ENCODE measurements around the gene C1orf74.
A peak's percentile ranks its signal among the peaks of the same experiment; 100 is the strongest.
"Not testable (repeated sequence)": the region's sequence is repeated elsewhere in the genome, so short reads cannot be mapped to it uniquely, and the experiment has no call there.

The C1orf74 gene

DNA sequence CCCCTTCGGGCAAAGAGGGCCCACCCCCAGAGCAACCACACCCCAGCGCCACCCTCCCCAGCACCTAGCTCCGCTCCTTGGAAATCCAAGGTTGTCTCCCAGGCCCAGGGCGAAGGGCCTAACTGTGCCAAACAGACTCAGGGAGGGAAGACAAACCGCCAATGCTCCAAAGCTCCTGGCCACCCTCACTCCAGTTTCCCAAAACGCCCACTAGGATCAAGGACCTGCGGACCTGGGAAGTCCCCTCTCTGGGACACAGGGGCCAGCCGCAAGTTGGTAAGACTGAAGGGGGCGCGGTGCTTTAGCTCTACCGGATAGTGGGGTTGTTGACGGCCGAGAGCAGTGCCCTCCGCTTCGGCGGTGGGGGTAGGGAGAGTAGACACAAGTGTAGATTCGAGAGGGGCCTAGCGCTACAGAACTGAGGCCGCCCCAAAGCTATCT, 21.0 kb upstream of the C1orf74 start:
- no peak for DNase-seq (ENCODE audit: low spot score)

DNA sequence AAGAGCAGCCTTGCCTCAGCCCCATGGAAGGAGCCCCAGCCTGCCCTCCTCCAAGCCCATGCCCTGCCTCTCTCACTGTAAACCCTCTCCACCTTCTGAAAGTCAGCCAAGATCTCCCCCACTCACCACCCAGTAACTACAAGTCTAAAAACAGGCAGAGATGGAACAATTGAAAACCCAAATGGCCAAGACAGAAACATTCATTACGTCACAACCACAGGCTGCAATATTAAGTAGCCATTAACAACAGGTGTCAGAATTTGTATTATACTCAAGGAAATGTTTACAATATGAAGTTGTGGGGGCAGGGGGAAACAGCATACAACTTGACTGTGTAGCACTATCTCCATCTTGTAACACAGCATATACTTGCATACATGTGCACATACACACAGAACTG, 19.2 kb upstream of the C1orf74 start:
- DNase-seq (ENCODE audit: low spot score), result no peak

GRCh38 chr1:209802780-209803152, 18.4 kb upstream of the C1orf74 start:
- DNase-seq (ENCODE audit: low spot score), result no peak

- no peak for DNase-seq (ENCODE audit: low spot score)
These were observed 17.9 kb upstream of the C1orf74 start for GRCh38 chr1:209802117-209802779.

- no peak for DNase-seq (ENCODE audit: low spot score)
These were observed 16.9 kb upstream of the C1orf74 start for GRCh38 chr1:209800984-209801834.

GRCh38 chr1:209797978-209798639, 13.8 kb upstream of the C1orf74 start:
- no peak for DNase-seq (ENCODE audit: low spot score)

- not testable (repeated sequence) for DNase-seq (ENCODE audit: low spot score)
These were observed 9.4 kb upstream of the C1orf74 start for GRCh38 chr1:209793711-209794110.

DNA sequence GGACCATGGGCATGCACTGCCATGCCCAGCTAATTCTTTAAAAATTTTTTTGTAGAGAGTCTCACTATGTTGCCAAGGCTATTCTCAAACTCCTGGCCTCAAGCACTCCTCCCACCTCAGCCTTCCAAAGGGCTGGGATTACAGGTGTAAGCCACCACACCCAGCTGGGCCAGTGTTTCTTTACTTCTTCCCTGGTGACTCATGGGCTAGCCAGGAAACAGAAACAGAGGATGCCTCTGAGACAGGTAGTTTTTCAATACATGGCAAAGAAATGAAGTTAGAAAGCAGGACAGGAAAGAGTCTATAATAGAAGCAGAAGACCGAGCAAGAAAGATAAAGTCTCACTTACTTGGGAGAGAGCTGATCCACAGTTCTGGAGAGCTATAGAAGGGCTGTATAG, 7.6 kb upstream of the C1orf74 start:
- no peak for DNase-seq (ENCODE audit: low spot score)

DNA sequence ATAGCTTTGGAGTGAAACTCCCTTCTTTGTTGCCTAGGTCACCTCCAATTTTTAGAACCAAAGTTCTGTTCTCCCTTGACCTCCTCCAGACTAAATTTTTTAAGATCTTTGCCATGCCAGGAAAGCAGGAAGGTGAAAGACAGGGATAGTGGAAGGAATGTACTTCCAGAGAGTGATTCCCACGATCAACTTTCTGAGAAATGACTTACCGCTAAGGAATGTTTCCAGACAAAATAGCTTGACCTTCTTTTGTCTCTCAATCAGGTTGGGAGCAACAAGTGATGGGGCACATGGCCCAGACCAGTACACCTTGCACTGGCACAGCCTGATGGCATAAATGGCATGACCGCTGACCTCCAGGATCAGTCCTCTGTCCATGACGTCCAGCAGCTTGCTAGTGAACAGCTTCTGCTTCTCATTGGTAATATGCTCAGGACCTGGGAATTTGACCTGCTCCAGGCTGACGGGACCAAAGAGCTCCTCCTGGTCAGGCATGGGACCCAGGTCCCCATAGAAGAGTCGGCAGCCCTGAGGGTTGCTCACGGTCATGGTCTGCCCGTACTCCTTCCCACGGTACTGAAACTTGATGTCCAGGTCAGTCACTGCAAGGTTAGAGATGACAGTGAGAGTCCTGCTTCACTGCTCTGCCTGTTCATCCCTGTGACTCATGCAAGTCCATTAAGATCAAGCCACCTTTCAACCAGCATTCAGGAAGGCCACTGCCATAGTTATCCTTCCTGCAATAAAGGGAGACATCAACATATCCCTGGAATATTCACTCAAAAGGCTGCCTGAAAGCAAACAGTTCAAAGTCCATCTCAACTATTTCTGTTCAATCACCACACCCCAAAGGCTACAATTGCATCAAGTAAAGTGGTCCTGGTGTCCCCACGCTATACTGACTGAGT, 6.2 kb upstream of the C1orf74 start:
- DNase-seq (ENCODE audit: low spot score), result peak; percentile 52

DNA sequence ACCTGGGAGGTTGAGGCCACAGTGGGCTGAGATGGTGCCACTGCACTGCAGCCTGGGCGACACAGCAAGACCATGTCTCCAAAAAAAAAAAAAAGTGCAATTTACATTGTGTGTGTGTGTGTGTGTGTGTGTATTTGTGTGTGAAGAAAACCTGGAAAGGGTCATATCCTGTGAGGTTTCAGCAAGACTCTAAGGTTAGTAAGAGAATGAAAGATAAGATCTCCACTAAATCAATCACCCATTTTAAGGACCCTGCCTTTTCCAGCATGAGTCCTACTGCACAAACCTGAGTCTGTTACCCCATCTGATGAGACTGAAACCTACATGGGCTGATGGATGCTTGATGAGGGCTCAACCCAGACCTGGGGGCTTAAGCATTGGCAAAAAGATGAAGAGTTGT, 4.9 kb upstream of the C1orf74 start:
- no peak for DNase-seq (ENCODE audit: low spot score)

DNA sequence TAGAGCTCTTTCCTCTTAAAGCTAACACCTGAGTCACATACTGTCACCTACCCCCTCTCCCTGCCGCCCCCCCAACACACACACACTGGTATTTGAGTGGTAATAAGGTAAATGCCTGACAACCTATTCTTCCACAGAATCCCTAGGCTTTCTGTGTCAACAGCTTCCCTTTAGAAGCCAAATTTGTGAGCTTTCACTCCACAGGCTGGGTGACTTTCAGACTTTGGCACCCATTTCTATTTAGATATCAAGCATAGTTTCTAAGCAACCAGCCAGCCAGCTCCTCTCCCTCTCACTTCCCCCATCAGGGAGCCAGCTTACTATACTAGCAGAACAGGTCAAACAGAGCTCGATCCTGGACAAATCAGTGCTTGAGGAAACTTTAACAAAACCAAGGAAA, 3.2 kb upstream of the C1orf74 start:
- no peak for DNase-seq (ENCODE audit: low spot score)

DNA sequence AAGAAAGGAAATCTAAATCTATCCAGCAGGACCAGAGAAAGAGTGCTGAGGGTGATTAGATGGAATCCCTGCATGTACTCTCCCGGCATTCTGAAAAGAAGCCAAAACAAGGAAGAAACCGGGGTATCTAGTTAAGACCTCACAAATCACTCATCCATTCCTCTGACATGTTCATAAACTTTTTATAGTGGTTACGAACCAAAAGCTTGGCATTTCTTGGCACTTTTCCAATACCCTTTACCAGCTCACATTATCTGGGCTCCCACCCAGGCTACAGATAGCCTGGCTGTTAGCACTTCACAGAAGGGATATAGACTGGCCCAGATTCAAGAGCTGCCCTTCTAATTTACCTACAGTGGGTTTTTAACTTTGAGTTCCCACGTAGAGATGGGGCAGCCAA, 1.8 kb upstream of the C1orf74 start:
- DNase-seq (ENCODE audit: low spot score), result no peak

GRCh38 chr1:209785592-209785991, 1.2 kb upstream of the C1orf74 start:
- DNase-seq (ENCODE audit: low spot score), result no peak

DNA sequence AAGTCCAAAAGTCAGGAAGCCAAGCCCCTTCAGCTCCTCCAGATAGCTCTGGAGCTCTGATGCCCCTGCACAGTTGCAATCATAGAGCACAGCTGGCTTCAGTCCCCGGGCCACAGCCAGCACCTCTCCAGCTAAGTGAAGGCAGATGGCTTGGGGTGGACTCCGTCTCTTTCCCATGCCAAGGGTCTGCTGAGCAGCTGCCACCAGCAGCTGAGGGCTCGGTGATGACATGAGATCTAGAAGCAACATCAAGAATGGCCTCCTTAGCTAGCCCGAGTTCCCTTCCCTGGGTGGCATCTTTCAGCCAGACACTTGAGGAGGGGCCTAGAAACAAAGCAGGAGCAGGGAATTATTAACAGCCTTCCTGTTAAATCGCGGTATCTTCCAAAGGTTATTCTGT, 973 bp downstream of the C1orf74 start:
- DNase-seq (ENCODE audit: low spot score), result no peak

- no peak for DNase-seq (ENCODE audit: low spot score)
These were observed 4.1 kb downstream of the C1orf74 start for GRCh38 chr1:209780268-209780667.

DNA sequence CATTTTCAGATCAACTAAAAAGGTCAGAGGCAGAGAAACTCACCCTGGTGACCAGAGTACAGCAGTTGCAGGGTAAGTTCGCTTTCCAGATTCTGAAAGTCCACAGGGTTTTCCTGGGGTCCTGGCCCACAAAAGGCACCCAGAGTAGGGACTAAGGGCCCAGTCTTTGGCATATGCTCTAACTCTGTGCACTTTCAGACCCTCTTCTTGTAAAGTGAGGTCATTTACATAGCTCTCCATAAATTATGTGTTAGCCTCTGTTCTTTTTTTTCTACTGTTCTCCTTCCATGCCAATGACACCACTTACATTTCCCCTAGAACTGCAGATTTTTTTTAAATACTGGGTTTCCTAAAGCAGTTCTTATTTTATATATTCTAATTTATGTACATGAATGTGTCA, 6.3 kb downstream of the C1orf74 start:
- DNase-seq (ENCODE audit: low spot score), result no peak

- no peak for DNase-seq (ENCODE audit: low spot score)
These were observed 6.8 kb downstream of the C1orf74 start for GRCh38 chr1:209777587-209777986.

DNA sequence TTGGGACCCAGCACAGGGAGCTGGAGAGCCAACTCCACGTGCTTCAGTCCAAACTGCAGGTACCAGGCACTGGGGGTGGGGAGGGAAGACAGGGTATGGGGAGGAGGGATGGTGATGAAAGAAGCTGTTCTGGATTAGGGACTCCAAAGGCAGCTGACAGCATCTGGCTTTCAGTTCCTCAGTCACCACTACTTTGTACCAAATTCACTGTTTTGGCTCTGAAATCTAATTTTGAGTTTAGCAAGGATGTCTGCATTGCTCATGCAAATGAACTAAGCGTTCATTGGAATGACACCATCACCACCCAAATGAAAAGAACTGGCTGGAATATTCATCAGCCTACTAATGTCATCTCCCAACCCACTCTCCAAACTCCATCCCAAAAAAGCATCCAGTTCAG, 8.7 kb downstream of the C1orf74 start:
- DNase-seq (ENCODE audit: low spot score), result no peak

DNA sequence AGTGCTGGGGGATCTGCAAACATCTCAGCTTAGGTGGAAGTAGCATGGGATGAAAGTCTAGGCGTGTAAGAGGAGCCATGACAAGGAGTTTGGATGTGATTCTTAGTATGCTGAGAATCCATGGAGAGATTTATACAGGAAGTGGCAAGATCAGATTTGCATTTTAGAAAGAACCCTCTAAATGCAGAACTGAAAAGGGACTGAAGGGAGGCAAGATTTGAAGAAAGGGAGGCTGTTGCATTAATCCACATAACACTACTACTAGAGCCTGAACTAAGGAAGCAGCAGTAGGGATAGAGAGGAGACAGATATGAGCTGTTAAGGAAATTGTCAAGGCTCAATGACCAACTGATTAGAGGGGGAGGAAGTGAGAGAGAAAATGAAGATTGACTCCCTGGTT, 9.8 kb downstream of the C1orf74 start:
- no peak for DNase-seq (ENCODE audit: low spot score)

DNA sequence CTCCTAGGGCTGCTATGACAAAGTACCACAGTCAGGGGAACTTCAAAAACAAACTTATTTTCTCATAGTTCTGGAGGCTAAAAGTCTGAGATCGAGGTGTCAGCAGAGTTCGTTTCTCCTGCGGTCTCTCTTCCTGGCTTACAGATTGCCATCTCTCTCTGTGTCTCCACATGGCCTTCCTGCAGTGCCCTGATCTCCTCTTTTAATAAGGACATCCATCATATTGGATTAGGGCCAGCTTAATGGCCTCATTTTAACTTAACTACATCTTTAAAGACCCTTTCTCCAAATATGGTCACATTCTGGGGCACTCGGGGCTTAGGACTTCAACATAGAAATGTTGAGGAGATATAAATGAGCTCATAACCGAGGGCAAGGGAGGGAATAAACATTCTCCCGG, 12.2 kb downstream of the C1orf74 start:
- no peak for DNase-seq (ENCODE audit: low spot score)

- no peak for DNase-seq (ENCODE audit: low spot score)
These were observed 13.5 kb downstream of the C1orf74 start for GRCh38 chr1:209770636-209771415.

Measured in SW480 (cell line).